H1 (cell line): ENCODE measurements around the gene WDFY3. TPM values are rescaled to one million over a fixed set of nuclear protein-coding genes. Genes with fewer than 3 reads are reported as not detected.

Experiments used
- CTCF ChIA-PET: fragments of 300-600 bp; sonication (Branson Sonifier 250); formaldehyde crosslinking; loops from one replicate; lab custom pipeline; 2021; ENCODE audit not compliant: partially characterized antibody; lab: Charles Lee
- POLR2A ChIA-PET: fragments of 300-600 bp; sonication (Branson Sonifier 250); formaldehyde crosslinking; loops from one replicate; lab custom pipeline; 2021; ENCODE audit warnings: inconsistent platforms; ENCODE audit not compliant: partially characterized antibody; lab: Charles Lee
- DNase-seq, 2 experiments: peaks; one replicate each; pipeline versions ENCODE4 v3.0.0 to v3.0.0-alpha.2; 2010 to 2022; ENCODE audit warnings: low spot score in 2 of 2, low read depth in 1 of 2, mixed read lengths in 1 of 2
- FAIRE-seq: peaks from 2 replicates; lab custom pipeline; 2011; peaks lifted over from hg19 to GRCh38; lab: Jason Lieb, UNC
- H2AFZ ChIP-seq: 2 replicates; pipeline ENCODE4 v1.8.1; 2012; ENCODE audit warnings: low read length, inconsistent platforms
- H2AK5ac ChIP-seq: 2 replicates; pipeline ENCODE4 v1.6.1; 2013; ENCODE audit warnings: low read depth, low read length
- H2BK120ac ChIP-seq: replicated peaks from 2 replicates; pipeline ENCODE3; 2013; ENCODE audit warnings: low read depth, low read length, inconsistent platforms
- H2BK12ac ChIP-seq: 2 replicates; pipeline ENCODE4 v1.6.1; 2013; ENCODE audit warnings: low read depth, low read length
- H2BK15ac ChIP-seq: 2 replicates; pipeline ENCODE4 v1.6.1; 2013; ENCODE audit warnings: low read length
- H2BK20ac ChIP-seq: 2 replicates; pipeline ENCODE4 v1.6.1; 2013; ENCODE audit warnings: low read length
- H2BK5ac ChIP-seq: 2 replicates; pipeline ENCODE4 v1.6.1; 2013; ENCODE audit warnings: low read depth, low read length
- H3K14ac ChIP-seq: 2 replicates; pipeline ENCODE4 v1.6.1; 2013; ENCODE audit warnings: inconsistent platforms; ENCODE audit not compliant: insufficient read length
- H3K18ac ChIP-seq: 2 replicates; pipeline ENCODE4 v1.6.1; 2013; ENCODE audit warnings: low read length; ENCODE audit errors: extremely low read depth
- H3K23ac ChIP-seq: 2 replicates; pipeline ENCODE4 v1.6.1; 2013; ENCODE audit warnings: inconsistent platforms; ENCODE audit not compliant: insufficient read length
- H3K23me2 ChIP-seq: 2 replicates; pipeline ENCODE4 v1.6.1; 2013; ENCODE audit warnings: low read depth, low read length
- H3K27ac ChIP-seq: 2 replicates; pipeline ENCODE4 v1.6.1; 2011; ENCODE audit warnings: low read depth, low read length, inconsistent platforms
- H3K27me3 ChIP-seq, 4 experiments: replicated peaks in 1 of 4; 1 replicate in 1 of 4; 2 replicates in 3 of 4; pipeline versions ENCODE4 v1.6.1 to v1.8.1; 2011 to 2013; ENCODE audit warnings: low read length in 3 of 4, mild to moderate bottlenecking in 3 of 4, inconsistent platforms in 2 of 4, mixed read lengths in 2 of 4, moderate library complexity in 1 of 4; ENCODE audit not compliant: control insufficient read depth in 3 of 4, insufficient read depth in 3 of 4; ENCODE audit errors: extremely low read depth in 1 of 4
- H3K36me3 ChIP-seq, 4 experiments: 2 replicates each; pipeline versions ENCODE4 v1.6.1 to v1.8.1; 2011 to 2013; ENCODE audit warnings: mild to moderate bottlenecking in 4 of 4, low read length in 3 of 4, moderate library complexity in 2 of 4, control low read depth in 1 of 4, inconsistent platforms in 1 of 4; ENCODE audit not compliant: insufficient read depth in 4 of 4, control insufficient read depth in 2 of 4
- H3K4ac ChIP-seq: replicated peaks from 2 replicates; pipeline ENCODE3; 2013; ENCODE audit warnings: low read length, low read depth, mixed read lengths, inconsistent platforms; ENCODE audit not compliant: insufficient read length
- H3K4me1 ChIP-seq, 4 experiments: replicated peaks in 1 of 4; 1 replicate in 1 of 4; 2 replicates in 3 of 4; pipeline versions ENCODE4 v1.6.1 to v1.8.1; 2011 to 2013; ENCODE audit warnings: low read length in 3 of 4, inconsistent platforms in 2 of 4, mixed read lengths in 1 of 4; ENCODE audit not compliant: insufficient read depth in 4 of 4, control insufficient read depth in 3 of 4
- H3K4me2 ChIP-seq, 2 experiments: 2 replicates each; pipeline versions ENCODE4 v1.6.1 to v1.8.1; 2011 to 2013; ENCODE audit warnings: low read depth in 2 of 2, low read length in 2 of 2, control low read depth in 1 of 2, inconsistent platforms in 1 of 2, mild to moderate bottlenecking in 1 of 2; ENCODE audit not compliant: insufficient read depth in 1 of 2
- H3K4me3 ChIP-seq, 4 experiments: fragments of 200-600, 300-600 bp in 1 of 4; sonication (generic), shearing (Covaris generic), sonication (Bioruptor Twin) in 1 of 4; 2 replicates each; pipeline versions ENCODE4 v1.5.1 to v1.8.1; 2011 to 2016; ENCODE audit warnings: low read length in 4 of 4, low read depth in 3 of 4, control low read depth in 2 of 4, inconsistent platforms in 2 of 4, mild to moderate bottlenecking in 2 of 4, mixed read lengths in 1 of 4, moderate library complexity in 1 of 4; ENCODE audit not compliant: insufficient read depth in 2 of 4; ENCODE audit errors: extremely low read depth in 1 of 4
- H3K56ac ChIP-seq: replicated peaks from 2 replicates; pipeline ENCODE3; 2013; ENCODE audit warnings: low read depth, mild to moderate bottlenecking, mixed read lengths, low read length, inconsistent platforms; ENCODE audit not compliant: insufficient read length
- H3K79me1 ChIP-seq: 2 replicates; pipeline ENCODE4 v1.6.1; 2013; ENCODE audit warnings: low read depth, low read length, control low read depth
- H3K79me2 ChIP-seq, 2 experiments: 2 replicates each; pipeline versions ENCODE4 v1.6.1 to v1.8.1; 2012 to 2013; ENCODE audit warnings: low read length in 2 of 2, mild to moderate bottlenecking in 2 of 2, inconsistent platforms in 1 of 2; ENCODE audit not compliant: insufficient read depth in 2 of 2, control insufficient read depth in 1 of 2
- H3K9ac ChIP-seq, 4 experiments: replicated peaks in 1 of 4; 1 replicate in 1 of 4; 2 replicates in 3 of 4; pipeline versions ENCODE4 v1.6.1 to v1.8.1; 2011 to 2013; ENCODE audit warnings: low read depth in 3 of 4, low read length in 3 of 4, control low read depth in 2 of 4, mild to moderate bottlenecking in 2 of 4, moderate library complexity in 2 of 4, inconsistent platforms in 1 of 4; ENCODE audit errors: extremely low read depth in 1 of 4
- H3K9me3 ChIP-seq, 2 experiments: 2 replicates each; pipeline versions ENCODE4 v1.6.1 to v1.8.1; 2012 to 2013; ENCODE audit warnings: mild to moderate bottlenecking in 2 of 2, moderate library complexity in 2 of 2, control low read depth in 1 of 2, inconsistent platforms in 1 of 2, low read depth in 1 of 2, low read length in 1 of 2, mixed read lengths in 1 of 2; ENCODE audit not compliant: insufficient read depth in 2 of 2
- H4K20me1 ChIP-seq, 2 experiments: replicated peaks in 1 of 2; 2 replicates each; pipeline versions ENCODE3 to v1.8.1; 2011 to 2013; ENCODE audit warnings: inconsistent platforms in 2 of 2, low read length in 2 of 2, mild to moderate bottlenecking in 1 of 2; ENCODE audit not compliant: insufficient read depth in 2 of 2, control insufficient read depth in 1 of 2
- H4K5ac ChIP-seq: 2 replicates; pipeline ENCODE4 v1.6.1; 2013; ENCODE audit warnings: low read length, low read depth, mixed read lengths, inconsistent platforms; ENCODE audit not compliant: insufficient read length
- H4K8ac ChIP-seq: 2 replicates; pipeline ENCODE4 v1.8.0; 2013; ENCODE audit warnings: mild to moderate bottlenecking, moderate library complexity, low read length, inconsistent platforms; ENCODE audit not compliant: insufficient read depth; ENCODE audit errors: extremely low read depth
- H4K91ac ChIP-seq: replicated peaks from 2 replicates; pipeline ENCODE3; 2013; ENCODE audit warnings: low read length, mixed read lengths, inconsistent platforms; ENCODE audit not compliant: insufficient read length
- CHD2 ChIP-seq: IDR thresholded peaks from 2 replicates; pipeline ENCODE4 v1.6.1; 2012; ENCODE audit warnings: low read length, improper control_type of control experiment
- EZH2 ChIP-seq: fragments of 200-600 bp; sonication (generic); IDR thresholded peaks from 2 replicates; pipeline ENCODE4 v1.7.1; 2012; ENCODE audit warnings: low read depth, mild to moderate bottlenecking, moderate library complexity, low read length, inconsistent platforms; ENCODE audit not compliant: severe bottlenecking
- KDM5A ChIP-seq: fragments of 200-600 bp; IDR thresholded peaks from 2 replicates; pipeline ENCODE4 v1.7.1; 2012; ENCODE audit warnings: mild to moderate bottlenecking, low read length, inconsistent platforms, mixed read lengths
- MAFK ChIP-seq: IDR thresholded peaks from 2 replicates; pipeline ENCODE4 v1.6.1; 2012; ENCODE audit warnings: low read depth, mild to moderate bottlenecking, improper control_type of control experiment, low read length
- POLR2AphosphoS5 ChIP-seq: IDR thresholded peaks from 2 replicates; pipeline ENCODE4 v1.6.1; 2011; ENCODE audit warnings: low read depth, low read length
- POU5F1 ChIP-seq: IDR thresholded peaks from 2 replicates; pipeline ENCODE4 v1.6.1; 2011; ENCODE audit warnings: low read depth, mild to moderate bottlenecking, low read length, moderate library complexity
- RAD21 ChIP-seq, 2 experiments: IDR thresholded peaks in 1 of 2; conservative IDR thresholded peaks in 1 of 2; 2 replicates each; pipeline ENCODE4 v1.6.1; 2011; ENCODE audit warnings: low read depth in 2 of 2, low read length in 2 of 2, improper control_type of control experiment in 1 of 2, inconsistent platforms in 1 of 2, mild to moderate bottlenecking in 1 of 2, moderate library complexity in 1 of 2
- RBBP5 ChIP-seq: IDR thresholded peaks from 2 replicates; pipeline ENCODE4 v1.7.1; 2012; ENCODE audit warnings: low read depth, mild to moderate bottlenecking, inconsistent platforms, low read length, moderate library complexity, borderline replicate concordance
- SAP30 ChIP-seq: fragments of 300-600 bp; sonication (generic); IDR thresholded peaks from 2 replicates; pipeline ENCODE4 v1.7.1; 2012; ENCODE audit warnings: low read length, moderate library complexity, mild to moderate bottlenecking, inconsistent platforms; ENCODE audit not compliant: insufficient read depth, insufficient replicate concordance
- TBP ChIP-seq: IDR thresholded peaks from 2 replicates; pipeline ENCODE4 v1.6.1; 2011; ENCODE audit warnings: low read depth, low read length, improper control_type of control experiment
- TEAD4 ChIP-seq: IDR thresholded peaks from 2 replicates; pipeline ENCODE4 v1.6.1; 2012; ENCODE audit warnings: low read depth, low read length, inconsistent platforms, mixed read lengths
- YY1 ChIP-seq: IDR thresholded peaks from 2 replicates; pipeline ENCODE4 v1.6.1; 2011; ENCODE audit warnings: low read depth, mild to moderate bottlenecking, low read length
- WGBS, 2 experiments: shearing (Covaris generic) in 1 of 2; methylation state at CpG; one replicate each; pipeline versions ENCODE4 v1.1.6 to v1.1.7; 2013 to 2015; ENCODE audit warnings: low lambda C conversion rate in 2 of 2, mixed read lengths in 2 of 2, inconsistent platforms in 1 of 2, low coverage in 1 of 2, missing lambda C conversion rate in 1 of 2; ENCODE audit not compliant: insufficient replicate concordance in 2 of 2, insufficient coverage in 1 of 2, insufficient read length in 1 of 2; ENCODE audit errors: extremely low coverage in 1 of 2, missing lambda C conversion rate in 1 of 2; 5-methylcytosine and 5-hydroxymethylcytosine counted together
- polyA plus RNA-seq, 7 experiments: library from polyadenylated mRNA; depleted of rRNA in 3 of 7; stranded (reverse) in 5 of 7; unstranded in 2 of 7; fragments of >200 nt in 5 of 7; fragments of 200-250 nt in 2 of 7; gene quantifications; 1 replicate in 5 of 7; 2 replicates in 1 of 7; 4 replicates in 1 of 7; pipeline versions ENCODE4 v1.2.1 to v1.2.3, GENCODE V29; 2011 to 2013; ENCODE audit warnings: missing spikeins in 2 of 7, mixed read lengths in 2 of 7
- total RNA-seq: library from RNA; stranded (reverse); fragmentation: NEBNext Ultra II Directional; extraction: Animal tissue kit (Norgen Biotek cat#: 25700); gene quantifications from 2 replicates; pipeline ENCODE4 v1.2.1, GENCODE V29; 2021
- TF ChIP-seq, protein P1 (sequence below): IDR thresholded peaks from 2 replicates; pipeline ENCODE4 v1.6.1; 2012; ENCODE audit warnings: inconsistent platforms

The WDFY3 gene
- total and polyA plus RNA-seq, 2 of the 8 experiments (the other 6 are each of a cell fraction or from before 2014, with no cell fraction given), result 25.6 to 62.4 TPM

DNA sequence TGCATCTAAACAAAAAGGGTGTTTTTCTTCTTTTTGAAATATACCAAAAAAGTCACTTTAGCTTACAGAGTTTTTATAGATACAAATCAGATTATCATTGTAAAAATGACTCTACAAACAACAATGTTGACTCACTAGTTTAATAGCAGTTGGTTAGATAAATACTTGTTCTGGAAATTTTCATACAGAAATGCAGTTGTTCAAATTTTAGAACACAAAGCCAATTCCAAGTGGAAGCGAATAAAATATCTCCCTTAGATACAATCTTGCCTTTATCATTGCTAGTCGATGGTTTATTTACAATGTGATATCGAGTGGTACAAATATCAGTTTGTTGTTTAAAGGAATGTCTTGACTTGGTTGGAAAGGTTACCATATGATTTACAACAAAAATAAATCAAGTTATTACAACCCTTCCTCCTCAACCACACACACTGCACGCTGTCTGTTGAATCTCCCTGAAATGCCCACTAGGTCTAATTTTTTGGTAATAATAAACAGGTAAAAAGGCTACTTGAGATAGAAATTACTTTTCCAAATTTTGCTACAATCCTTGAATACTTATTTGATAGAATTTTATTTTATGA lies 268.8 kb downstream of the WDFY3 start:
- no peak for DNase-seq
- Histone ChIP-seq H3K27ac (no peak overlapping the region), H4K91ac (no peak overlapping the region), H2BK120ac (no peak overlapping the region), H3K4me3 (no peak overlapping the region), H4K20me1 (no peaks in the 10 kb centered on the region), H3K18ac (no peak overlapping the region), H3K23ac (no peak overlapping the region), H4K8ac (no peak overlapping the region), H2AFZ (no peak overlapping the region), H3K27me3 (no peaks in the 10 kb centered on the region), H3K9ac (no peak overlapping the region), H3K4ac (no peak overlapping the region), H3K36me3 (peaks cover 4 to 42% (median 26%) of the 10 kb centered on the region in 4 experiments), H3K79me2 (no peaks in the 10 kb centered on the region), H4K5ac (no peak overlapping the region), H2BK20ac (no peak overlapping the region), H3K56ac (no peak overlapping the region), H2BK5ac (no peak overlapping the region), H3K14ac (no peak overlapping the region), H3K4me1 (no peaks in the 10 kb centered on the region), H3K79me1 (no peaks in the 10 kb centered on the region), H3K23me2 (no peaks in the 10 kb centered on the region; the same call in 1 of the 2 replicates), H2BK12ac (no peak overlapping the region), H3K4me2 (no peak overlapping the region), H2AK5ac (no peak overlapping the region), H3K9me3 (no peaks in the 10 kb centered on the region), H2BK15ac (no peak overlapping the region)
- CTCF ChIA-PET, result no interaction called here
- WGBS, 2 experiments, result 88% methylated on average over 4 of the region's 4 CpGs; no CpG with 5 or more reads in 1 of the 2 experiments
- FAIRE-seq, result no peak
- POLR2A ChIA-PET, result interaction anchor here (1.1 kb wide), 1 partner anchor 21 kb away, joined by 3 read pairs; no protein-coding TSS in a partner anchor
- no peak for TF ChIP-seq RBBP5
- no peak for TF ChIP-seq RAD21 (IDR thresholded peaks at IDR 0.05 in 1 of 2, conservative IDR thresholded peaks at IDR 0.05 in 1 of 2; ENCODE audit: low read depth in 2 of 2, low read length in 2 of 2)
- TF ChIP-seq CHD2, result no peak
- no peak for TF ChIP-seq MAFK
- no peak for TF ChIP-seq YY1
- no peak for TF ChIP-seq TEAD4
- TF ChIP-seq POLR2AphosphoS5, result no peak
- no peak for TF ChIP-seq TBP
- TF ChIP-seq POU5F1, result no peak
- no peak for TF ChIP-seq EZH2
- TF ChIP-seq, protein P1, sequence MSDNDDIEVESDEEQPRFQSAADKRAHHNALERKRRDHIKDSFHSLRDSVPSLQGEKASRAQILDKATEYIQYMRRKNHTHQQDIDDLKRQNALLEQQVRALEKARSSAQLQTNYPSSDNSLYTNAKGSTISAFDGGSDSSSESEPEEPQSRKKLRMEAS, result no peak
- no peak for TF ChIP-seq SAP30
- TF ChIP-seq KDM5A, result no peak
